DMS114 treated with DMSO at 0.1 percent for 48 hours (cell line): ENCODE results near the gene CACNB2.
"Not testable (repeated sequence)": the region's sequence is repeated elsewhere in the genome, so short reads cannot be mapped to it uniquely, and the experiment has no call there.

Source experiments
- DNase-seq: peaks from one replicate; lab custom pipeline; 2025; ENCODE audit not compliant: unreplicated experiment; lab: John Stamatoyannopoulos, UW

Gene CACNB2

DNA sequence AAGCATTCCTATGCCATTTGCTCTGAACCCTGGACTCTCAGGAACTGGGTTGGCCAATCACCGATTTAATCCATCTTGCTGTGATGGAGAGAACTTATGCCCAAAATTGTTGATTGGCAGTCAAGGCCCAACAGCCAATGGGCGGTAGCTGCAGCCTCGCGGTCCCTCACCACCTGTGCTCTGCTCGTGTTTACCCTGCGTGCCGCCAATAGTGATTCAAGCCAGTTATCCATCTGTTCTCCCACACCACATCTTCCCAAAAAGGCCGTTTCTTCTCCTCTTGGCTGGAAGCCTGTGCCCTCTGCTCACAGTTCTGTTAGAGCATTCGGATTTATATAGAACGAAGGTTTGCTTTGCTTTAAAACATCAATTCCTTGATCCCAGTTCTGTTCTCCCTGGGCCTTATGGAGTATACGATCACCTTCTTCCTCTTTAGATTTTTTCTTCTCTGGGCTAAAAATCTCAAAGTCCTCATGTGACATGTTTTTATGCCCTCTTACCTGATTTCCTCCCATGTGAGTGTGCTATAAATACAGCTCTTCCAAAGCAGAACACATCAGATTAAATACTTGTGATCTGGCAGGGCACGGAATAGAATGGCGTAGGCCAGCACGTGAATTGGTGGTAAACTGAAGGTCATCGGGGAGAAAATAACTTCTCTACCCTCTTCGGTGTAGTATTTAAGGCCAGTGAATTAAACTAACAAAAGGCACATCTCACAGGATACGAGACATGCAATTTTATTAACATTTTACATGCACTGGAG lies 298.3 kb downstream of the CACNB2 start:
- DNase-seq, result no peak

- DNase-seq, result no peak
These were observed 299.4 kb downstream of the CACNB2 start for GRCh38 chr10:18439601-18440000.

DNA sequence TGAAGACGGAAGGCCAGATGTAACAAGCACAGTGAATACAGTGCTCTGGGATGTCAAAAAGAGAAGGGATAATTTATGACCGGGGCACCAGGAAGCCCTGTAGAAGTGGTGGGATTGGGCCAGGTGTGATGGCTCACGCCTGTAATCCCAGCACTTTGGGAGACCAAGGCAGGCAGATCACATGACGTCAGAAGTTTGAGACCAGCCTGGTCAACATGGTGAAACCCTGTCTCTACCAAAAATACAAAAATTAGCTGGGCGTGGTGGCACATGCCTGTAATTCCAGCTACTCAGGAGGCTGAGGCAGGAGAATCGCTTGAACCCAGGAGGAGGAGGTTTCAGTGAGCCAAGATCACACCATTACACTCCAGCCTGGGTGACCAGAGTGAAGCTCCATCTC lies 305.4 kb downstream of the CACNB2 start:
- not testable (repeated sequence) for DNase-seq

DNA sequence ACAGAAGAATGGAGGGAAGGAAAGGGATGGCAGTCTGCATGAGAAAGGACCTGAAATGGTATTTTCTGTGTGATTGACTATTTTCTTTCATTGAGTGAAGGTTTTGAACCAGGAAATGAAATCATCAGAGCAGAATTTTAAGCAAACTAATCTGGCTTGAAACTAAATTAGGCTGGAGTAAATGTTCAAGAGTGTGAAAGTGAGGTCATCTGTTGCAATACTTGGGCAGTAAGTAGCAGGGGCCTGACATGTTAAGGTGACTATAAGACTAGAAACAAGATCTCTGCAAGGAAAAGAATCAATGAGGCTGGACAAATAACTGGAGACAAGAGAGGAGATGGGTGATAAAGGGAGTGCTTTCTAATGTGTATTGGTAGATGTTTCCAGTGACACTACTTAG lies 306.0 kb downstream of the CACNB2 start:
- DNase-seq, result no peak

GRCh38 chr10:18449611-18450026 lies 309.4 kb downstream of the CACNB2 start:
- no peak for DNase-seq

DNA sequence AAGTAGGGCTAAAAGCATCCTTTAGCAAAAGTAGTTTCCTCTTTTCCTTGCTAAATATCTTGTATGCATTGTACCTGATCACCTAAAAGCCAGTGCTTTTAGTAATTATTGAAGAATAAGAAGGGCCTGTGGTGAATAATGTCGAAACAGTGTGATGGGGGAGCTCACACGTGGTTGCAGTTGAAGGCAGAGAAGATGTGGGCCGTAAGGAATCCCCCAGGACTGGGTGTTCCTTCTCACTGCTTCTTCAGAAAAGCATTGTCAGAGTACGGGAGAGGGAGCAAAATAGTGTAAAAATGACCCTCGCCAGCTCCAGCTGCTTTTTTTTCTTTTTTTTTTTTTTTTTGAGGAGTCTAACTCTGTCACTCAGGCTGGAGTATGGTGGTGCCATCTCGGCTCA lies 310.1 kb downstream of the CACNB2 start:
- DNase-seq, result no peak

- DNase-seq, result no peak
These were observed 315.1 kb downstream of the CACNB2 start for GRCh38 chr10:18455086-18455884.

- DNase-seq, result no peak
These were observed 316.8 kb downstream of the CACNB2 start for GRCh38 chr10:18456984-18457383.

GRCh38 chr10:18460032-18460431 lies 319.8 kb downstream of the CACNB2 start:
- no peak for DNase-seq

GRCh38 chr10:18463673-18464211 lies 323.5 kb downstream of the CACNB2 start:
- DNase-seq, result no peak

DNA sequence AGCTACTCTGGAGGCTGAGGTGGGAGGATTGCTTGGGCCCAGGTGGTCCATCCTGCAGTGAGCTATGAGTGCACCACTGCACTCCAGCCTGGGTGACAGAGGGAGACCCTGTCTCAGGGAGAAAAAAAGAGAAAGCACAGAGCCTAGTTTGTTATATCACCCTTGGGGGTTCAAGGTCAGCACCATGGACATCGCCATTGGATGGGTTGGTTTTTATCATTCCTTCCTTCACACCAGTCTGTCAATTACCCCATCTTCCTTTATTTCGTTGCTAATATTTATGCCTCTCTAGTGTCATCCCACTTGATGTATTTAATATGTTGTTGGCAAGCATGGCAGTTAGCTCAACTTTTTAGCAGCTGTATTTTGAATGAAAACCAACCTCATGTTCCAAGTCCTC lies 328.9 kb downstream of the CACNB2 start:
- DNase-seq, result no peak

DNA sequence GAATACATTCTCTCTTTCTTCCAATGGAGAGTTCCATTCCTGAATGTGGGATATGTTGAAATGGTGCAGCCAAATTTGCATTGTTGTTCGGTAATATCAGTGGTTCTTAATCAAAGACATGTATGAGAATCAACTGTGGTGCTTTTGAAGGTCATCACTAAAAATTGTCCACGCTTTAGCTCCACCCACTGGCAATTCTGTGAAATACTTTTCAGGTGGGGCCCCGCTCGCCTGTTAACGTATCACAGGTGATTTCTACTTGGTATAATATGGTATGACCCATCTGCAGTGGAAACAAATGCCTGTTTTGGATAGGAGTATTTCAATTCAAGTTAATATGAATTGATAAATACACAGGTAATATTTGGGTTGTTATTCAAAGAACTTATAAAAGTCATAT lies 332.8 kb downstream of the CACNB2 start:
- no peak for DNase-seq

- no peak for DNase-seq
These were observed 333.3 kb downstream of the CACNB2 start for GRCh38 chr10:18473424-18474117.

GRCh38 chr10:18474118-18474455 lies 333.9 kb downstream of the CACNB2 start:
- no peak for DNase-seq

DNA sequence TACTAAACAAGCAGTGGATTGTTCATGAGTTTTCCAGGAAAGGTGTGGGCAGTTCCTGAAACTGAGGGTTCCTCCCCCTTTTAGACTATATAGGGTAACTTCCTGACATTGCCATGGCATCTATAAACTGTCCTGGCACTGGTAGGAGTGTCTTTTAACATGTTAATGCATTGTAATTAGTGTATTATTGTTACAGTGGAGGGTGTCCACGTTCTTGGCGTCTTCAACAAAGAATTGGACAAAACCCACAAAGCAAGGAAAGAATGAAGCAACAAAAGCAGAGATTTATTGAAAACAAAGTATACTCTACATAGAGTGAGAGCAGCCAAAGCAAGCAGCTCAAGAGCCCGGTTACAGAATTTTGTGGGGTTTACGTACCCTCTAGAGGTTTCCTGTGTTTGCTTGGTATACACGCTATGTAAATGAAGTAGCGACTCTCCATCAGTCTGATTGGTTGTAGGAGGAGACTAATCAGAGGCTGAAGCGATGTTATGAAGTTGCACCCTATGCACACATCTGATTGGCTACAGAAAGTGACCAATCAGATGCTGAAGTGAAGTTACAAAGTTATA lies 335.9 kb downstream of the CACNB2 start:
- no peak for DNase-seq

DNA sequence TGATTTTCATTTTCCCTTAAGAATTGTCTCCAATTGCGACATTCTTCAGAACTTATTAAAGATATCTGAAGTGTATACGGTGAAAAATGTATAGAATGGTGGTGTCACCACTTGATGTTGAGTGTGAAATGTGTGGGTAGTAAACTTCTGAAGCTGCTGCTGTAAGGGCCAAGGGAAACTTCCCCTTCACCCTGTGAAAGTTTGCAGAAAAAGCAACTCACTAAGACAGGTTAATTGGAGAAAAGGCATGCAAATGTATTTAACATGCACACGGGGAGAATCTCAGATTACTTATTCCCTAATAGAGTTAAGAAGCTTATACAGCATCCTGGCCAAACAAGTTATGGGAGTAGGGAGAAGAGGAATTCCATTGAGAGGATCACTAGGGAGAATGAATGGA lies 338.1 kb downstream of the CACNB2 start:
- no peak for DNase-seq

GRCh38 chr10:18479502-18479901 lies 339.3 kb downstream of the CACNB2 start:
- no peak for DNase-seq

DNA sequence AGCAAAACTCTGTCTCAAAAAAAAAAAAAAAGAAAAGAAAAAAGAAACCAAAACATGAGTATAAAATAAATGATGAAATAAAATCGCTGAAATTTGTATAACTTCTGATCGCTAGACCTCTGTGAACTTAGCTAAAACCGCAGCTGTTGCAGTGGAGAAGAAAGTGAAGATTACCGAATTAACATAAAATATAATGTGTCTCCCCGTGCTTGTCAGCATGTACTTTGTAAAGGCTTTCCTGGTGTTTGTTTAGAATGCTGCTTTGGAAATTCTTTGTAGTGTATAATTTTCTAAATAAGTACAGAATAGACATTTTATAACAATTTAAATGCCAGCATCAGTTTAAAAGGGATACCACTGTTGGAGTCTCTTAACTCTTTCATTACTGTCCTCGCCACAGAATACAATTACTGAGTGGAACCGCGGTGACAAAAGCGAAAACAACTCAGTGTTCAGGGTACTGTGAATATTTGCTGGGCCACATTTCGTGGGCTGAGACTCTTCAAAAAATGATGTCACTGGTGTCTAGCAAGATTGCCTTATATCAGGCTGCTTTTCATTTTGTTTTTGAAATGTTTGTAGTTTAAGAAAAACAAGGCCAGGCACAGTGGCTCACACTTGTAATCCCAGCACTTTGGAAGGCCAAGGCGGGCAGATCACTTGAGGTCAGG lies 343.4 kb downstream of the CACNB2 start:
- no peak for DNase-seq

- DNase-seq, result no peak
These were observed 346.2 kb downstream of the CACNB2 start for GRCh38 chr10:18486438-18486837.

DNA sequence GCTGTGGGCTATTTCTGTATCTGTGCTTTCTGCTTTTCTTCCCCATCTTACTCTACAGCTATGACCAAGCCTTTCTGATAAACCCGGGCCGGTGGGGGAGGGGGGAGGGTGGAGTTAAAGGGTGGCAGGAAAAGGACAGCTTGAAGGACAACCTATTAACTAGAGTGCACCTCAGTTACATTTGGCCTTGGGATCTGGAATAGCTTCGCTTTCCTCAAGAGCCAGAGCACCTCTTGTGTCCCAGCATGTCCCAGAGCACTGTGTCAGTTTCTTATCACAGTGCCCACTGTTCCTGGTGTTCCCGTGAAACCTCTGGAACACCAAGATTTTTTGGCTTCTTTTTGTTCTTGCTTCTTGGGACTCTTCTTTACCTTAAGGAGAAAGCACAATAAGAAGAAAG lies 350.5 kb downstream of the CACNB2 start:
- DNase-seq, result no peak
